Mesenchymal stem cell (in vitro differentiated cells and primary cell): ENCODE measurements around the gene ECE1.
"Not testable (repeated sequence)": the region's sequence is repeated elsewhere in the genome, so short reads cannot be mapped to it uniquely, and the experiment has no call there.

Experiments used
- DNase-seq: peaks from one replicate; pipeline ENCODE4 v3.0.0-alpha.2; 2013
- H2AFZ ChIP-seq: one replicate; pipeline ENCODE4 v1.6.1; 2013; ENCODE audit warnings: low read depth, mild to moderate bottlenecking, control low read depth, inconsistent platforms, low read length, moderate library complexity
- H2AK5ac ChIP-seq: 2 replicates; pipeline ENCODE4 v1.6.1; 2013; ENCODE audit warnings: low read length, moderate library complexity, mild to moderate bottlenecking, inconsistent platforms; ENCODE audit not compliant: severe bottlenecking
- H2BK120ac ChIP-seq: one replicate; pipeline ENCODE4 v1.6.1; 2013; ENCODE audit warnings: low read depth, mild to moderate bottlenecking, inconsistent platforms, low read length, moderate library complexity
- H2BK12ac ChIP-seq, 2 experiments: one replicate each; pipeline ENCODE4 v1.6.1; 2013; ENCODE audit warnings: inconsistent platforms in 2 of 2, low read length in 2 of 2, mild to moderate bottlenecking in 2 of 2, moderate library complexity in 2 of 2, control low read depth in 1 of 2
- H2BK15ac ChIP-seq: one replicate; pipeline ENCODE4 v1.6.1; 2013; ENCODE audit warnings: mild to moderate bottlenecking, low read depth, inconsistent platforms; ENCODE audit not compliant: poor library complexity, severe bottlenecking
- H2BK5ac ChIP-seq: 2 replicates; pipeline ENCODE4 v1.6.1; 2013; ENCODE audit warnings: low read depth, mild to moderate bottlenecking, low read length, control low read depth, inconsistent platforms; ENCODE audit not compliant: poor library complexity, severe bottlenecking
- H3K14ac ChIP-seq, 2 experiments: one replicate each; pipeline ENCODE4 v1.6.1; 2013; ENCODE audit warnings: inconsistent platforms in 2 of 2, low read length in 2 of 2, control low read depth in 1 of 2, mild to moderate bottlenecking in 1 of 2, moderate library complexity in 1 of 2
- H3K18ac ChIP-seq, 2 experiments: one replicate each; pipeline ENCODE4 v1.6.1; 2013; ENCODE audit warnings: inconsistent platforms in 2 of 2, low read length in 2 of 2, control low read depth in 1 of 2, low read depth in 1 of 2, mild to moderate bottlenecking in 1 of 2
- H3K23ac ChIP-seq, 2 experiments: one replicate each; pipeline ENCODE4 v1.6.1; 2013; ENCODE audit warnings: inconsistent platforms in 2 of 2, low read length in 2 of 2, mild to moderate bottlenecking in 2 of 2, moderate library complexity in 2 of 2, control low read depth in 1 of 2
- H3K27ac ChIP-seq: 2 replicates; pipeline ENCODE4 v1.5.1; 2013; ENCODE audit warnings: mild to moderate bottlenecking, moderate library complexity, low read length, control low read depth, inconsistent platforms; ENCODE audit not compliant: poor library complexity, severe bottlenecking
- H3K27me3 ChIP-seq, 2 experiments: 2 replicates each; pipeline versions ENCODE4 v1.6.1 to v1.7.0; 2013; ENCODE audit warnings: low read length in 2 of 2, mild to moderate bottlenecking in 2 of 2, moderate library complexity in 2 of 2, control low read depth in 1 of 2, inconsistent platforms in 1 of 2; ENCODE audit not compliant: control insufficient read depth in 1 of 2, insufficient read depth in 1 of 2
- H3K36me3 ChIP-seq, 2 experiments: 2 replicates each; pipeline versions ENCODE4 v1.6.1 to v1.7.0; 2013; ENCODE audit warnings: low read length in 2 of 2, control low read depth in 1 of 2, inconsistent platforms in 1 of 2, low read depth in 1 of 2, mild to moderate bottlenecking in 1 of 2; ENCODE audit not compliant: insufficient read depth in 2 of 2, control insufficient read depth in 1 of 2
- H3K4ac ChIP-seq, 2 experiments: one replicate each; pipeline ENCODE4 v1.6.1; 2013; ENCODE audit warnings: inconsistent platforms in 2 of 2, low read length in 2 of 2, mild to moderate bottlenecking in 2 of 2, moderate library complexity in 2 of 2, control low read depth in 1 of 2, low read depth in 1 of 2
- H3K4me1 ChIP-seq: 2 replicates; pipeline ENCODE4 v1.6.1; 2013; ENCODE audit warnings: low read depth, low read length, control low read depth; ENCODE audit not compliant: control insufficient read depth, insufficient read depth
- H3K4me2 ChIP-seq: 2 replicates; pipeline ENCODE4 v1.6.1; 2013; ENCODE audit warnings: low read length, mild to moderate bottlenecking, inconsistent platforms; ENCODE audit not compliant: poor library complexity, severe bottlenecking
- H3K4me3 ChIP-seq, 2 experiments: 2 replicates each; pipeline versions ENCODE4 v1.5.1 to v1.7.0; 2013; ENCODE audit warnings: low read length in 2 of 2, mild to moderate bottlenecking in 2 of 2, control low read depth in 1 of 2, low read depth in 1 of 2; ENCODE audit not compliant: insufficient read depth in 1 of 2
- H3K79me1 ChIP-seq: replicated peaks from 2 replicates; pipeline ENCODE4 v1.6.1; 2013; ENCODE audit warnings: mild to moderate bottlenecking, control low read depth, low read length, inconsistent platforms; ENCODE audit not compliant: poor library complexity, severe bottlenecking
- H3K9ac ChIP-seq: 2 replicates; pipeline ENCODE4 v1.7.0; 2013; ENCODE audit warnings: mild to moderate bottlenecking, low read length, moderate library complexity
- H3K9me3 ChIP-seq: 2 replicates; pipeline ENCODE4 v1.7.0; 2013; ENCODE audit warnings: mild to moderate bottlenecking, low read length; ENCODE audit not compliant: control insufficient read depth
- H4K8ac ChIP-seq: one replicate; pipeline ENCODE4 v1.6.1; 2013; ENCODE audit warnings: inconsistent platforms, mild to moderate bottlenecking, low read length, moderate library complexity
- H4K91ac ChIP-seq: one replicate; pipeline ENCODE4 v1.6.1; 2013; ENCODE audit warnings: mild to moderate bottlenecking, low read length, inconsistent platforms
- WGBS: methylation state at CpG from one replicate; pipeline ENCODE4 v1.1.7; 2013; ENCODE audit warnings: mixed read lengths; 5-methylcytosine and 5-hydroxymethylcytosine counted together

Gene ECE1

GRCh38 chr1:21170837-21171236 lies 119.4 kb downstream of the ECE1 start:
- H3K9me3 ChIP-seq, H3K79me1 ChIP-seq, H2BK120ac ChIP-seq, H3K18ac ChIP-seq, H2AK5ac ChIP-seq, H3K4me2 ChIP-seq, H3K4me1 ChIP-seq, H3K27ac ChIP-seq, H2AFZ ChIP-seq, H2BK5ac ChIP-seq, H3K4ac ChIP-seq, H2BK15ac ChIP-seq, H3K27me3 ChIP-seq, H3K23ac ChIP-seq, H4K91ac ChIP-seq, H3K14ac ChIP-seq, H3K4me3 ChIP-seq, H2BK12ac ChIP-seq, H4K8ac ChIP-seq: not testable (repeated sequence)
- H3K36me3 ChIP-seq: peaks cover 35 to 36% of the 10 kb centered on the region in 2 experiments
- H3K9ac ChIP-seq: peak overlapping the region; percentile 7
- peak; percentile 39 for DNase-seq
- 91% methylated on average over 1 of the region's 4 CpGs for WGBS

- Histone ChIP-seq H2BK15ac (no peak overlapping the region), H2BK5ac (no peak overlapping the region), H2BK12ac (no peak overlapping the region), H3K4me2 (no peak overlapping the region), H3K36me3 (peaks cover 39% of the 10 kb centered on the region in 2 experiments), H3K9me3 (peaks cover 3% of the 10 kb centered on the region), H3K18ac (no peak overlapping the region), H3K4me1 (peaks cover 4% of the 10 kb centered on the region), H3K27ac (no peak overlapping the region), H3K23ac (no peak overlapping the region), H2AK5ac (no peak overlapping the region), H4K8ac (no peak overlapping the region), H3K14ac (no peak overlapping the region), H3K27me3 (no peaks in the 10 kb centered on the region), H2AFZ (no peak overlapping the region), H3K4me3 (no peak overlapping the region), H2BK120ac (no peak overlapping the region), H3K79me1 (peaks cover 6% of the 10 kb centered on the region), H4K91ac (no peak overlapping the region), H3K4ac (no peak overlapping the region), H3K9ac (no peak overlapping the region)
- WGBS: 86% methylated on average over 2 of the region's 2 CpGs
- no peak for DNase-seq
These were observed 121.8 kb downstream of the ECE1 start for GRCh38 chr1:21168444-21168843.
